A549 treated with dexamethasone at 1 μM for 4 hours (cell line): Measurements from ENCODE around the gene MFAP4. TPM values are rescaled to one million over a fixed set of nuclear protein-coding genes. Genes with fewer than 3 reads are reported as not detected.

Experiments used
- total RNA-seq: library from RNA; stranded (reverse); fragments of 200-300 nt; extraction: Qiagen RNA extraction; gene quantifications from 5 replicates; pipeline ENCODE4 v1.2.3, GENCODE V29; 2022

Gene MFAP4
- total RNA-seq: 0.12 to 0.14 TPM (median 0.14 TPM) in 3 of 5 replicates, not detected in the others

DNA sequence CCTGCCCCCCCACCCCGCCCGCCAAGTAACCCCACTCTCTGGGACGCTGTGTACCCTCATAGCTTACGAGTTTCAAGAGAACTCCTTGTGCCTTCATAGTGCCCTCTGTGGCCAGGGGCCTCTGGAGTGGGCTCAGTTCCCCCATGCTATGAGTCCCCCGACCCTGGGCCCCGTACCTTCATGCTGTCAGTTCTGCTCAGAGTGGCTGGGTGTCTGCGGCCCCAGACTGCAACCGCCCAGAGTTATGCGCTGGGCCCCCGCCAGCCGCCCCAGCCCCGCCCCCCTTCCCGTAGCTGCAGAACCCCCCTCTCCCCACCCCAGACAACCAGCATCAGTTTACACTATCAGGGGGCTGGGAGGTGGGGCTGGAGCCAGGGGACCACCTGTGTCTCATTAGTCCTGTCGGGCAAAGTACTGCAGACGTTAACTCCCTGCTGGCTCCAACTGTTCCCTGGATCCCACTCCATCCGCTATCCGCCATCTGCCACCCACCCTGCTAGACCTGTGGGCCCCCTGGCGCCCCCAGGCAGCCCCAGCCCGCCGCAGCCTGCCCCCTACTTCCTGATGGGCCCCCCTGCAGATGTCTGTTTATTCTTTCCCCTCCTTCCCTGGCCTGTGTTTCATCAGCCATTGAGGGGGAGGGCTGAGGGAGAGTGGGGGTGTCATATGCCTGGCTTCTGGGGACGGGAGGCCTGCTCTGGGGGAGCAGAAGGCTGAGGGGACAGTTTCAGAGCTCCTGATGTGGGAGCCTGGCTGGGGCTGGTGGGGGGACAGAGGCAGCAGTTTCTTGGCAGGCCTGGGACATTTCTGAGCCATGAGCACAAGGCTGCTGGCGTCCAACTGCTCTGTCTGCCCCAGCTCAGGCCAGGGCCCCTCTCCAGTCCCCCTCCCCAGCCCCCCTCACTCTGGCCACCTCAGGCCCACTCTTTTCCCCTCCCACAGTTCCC lies at the start of gene MFAP4:
Gene MFAP4 (minus strand): TSS at position 217 of the 947 bp plus-strand sequence. CDS start 35 bp downstream, at position 182.

GRCh38 chr17:19410875-19411620 lies 24.1 kb upstream of the MFAP4 start, which contains the start of gene RNF112:
RNF112 (plus strand) TSS chr17:19411232; CDS start chr17:19411409, 177 bp downstream.

DNA sequence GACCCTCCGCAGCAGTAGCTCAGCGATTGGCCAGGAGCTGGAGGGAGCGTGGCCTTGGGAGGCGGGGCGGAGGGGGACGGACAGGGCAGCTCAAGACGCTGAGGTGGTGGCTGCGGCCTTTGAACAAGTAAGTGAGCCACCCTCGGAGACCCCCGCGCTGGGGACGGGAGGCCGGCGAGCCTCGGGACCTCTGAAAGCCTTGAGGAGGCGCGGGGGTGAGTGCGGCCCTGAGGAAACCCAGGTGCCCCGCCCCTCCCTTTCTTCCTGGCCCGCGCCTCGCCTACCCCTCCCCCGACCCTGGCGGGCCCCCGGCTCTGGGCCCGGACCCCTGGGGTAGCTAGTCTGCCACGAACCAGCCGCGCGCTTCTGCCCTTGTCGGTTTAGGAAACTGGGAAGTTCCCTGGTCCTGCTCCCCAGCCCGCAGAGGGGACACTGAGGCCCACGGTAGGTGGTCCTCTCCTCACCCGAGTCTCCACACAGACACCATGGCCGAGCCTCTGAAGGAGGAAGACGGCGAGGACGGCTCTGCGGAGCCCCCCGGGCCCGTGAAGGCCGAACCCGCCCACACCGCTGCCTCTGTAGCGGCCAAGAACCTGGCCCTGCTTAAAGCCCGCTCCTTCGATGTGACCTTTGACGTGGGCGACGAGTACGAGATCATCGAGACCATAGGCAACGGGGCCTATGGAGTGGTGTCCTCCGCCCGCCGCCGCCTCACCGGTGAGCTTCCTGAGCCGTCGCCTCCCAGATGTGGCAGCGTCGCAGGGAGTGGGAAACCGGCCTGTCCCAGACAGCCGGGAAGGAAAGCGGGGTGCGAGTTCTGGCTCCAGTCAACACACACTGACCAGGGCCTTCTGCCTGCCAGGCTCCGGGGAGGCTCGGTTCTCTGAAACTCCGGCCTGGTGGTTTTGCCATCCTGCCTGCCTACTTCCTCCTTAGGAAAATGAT lies 8.3 kb downstream of the MFAP4 start, which contains the start of gene MAPK7:
Gene MAPK7 (plus strand): TSS at position 83 of the 945 bp plus-strand sequence. CDS start 403 bp downstream, at position 486.

GRCh38 chr17:19362277-19363113 lies 24.5 kb downstream of the MFAP4 start, which contains the start of gene B9D1:
B9D1 (minus strand) TSS chr17:19362723; CDS start chr17:19362569, 154 bp downstream.

Other genes with a start within 250 kb of the MFAP4 start
- gene EPN2, start 149.8 kb downstream of the MFAP4 start, total RNA-seq: 45.8 to 77.8 TPM (median 66.7 TPM) in 5 replicates
- 38.1 to 44.3 TPM (median 41.2 TPM) in 5 replicates for gene B9D1, start 24.5 kb downstream of the MFAP4 start, total RNA-seq
- gene MAPK7, start 8.7 kb downstream of the MFAP4 start, total RNA-seq: 24.5 to 27.9 TPM (median 25.9 TPM) in 5 replicates
- 0.31 to 1.0 TPM (median 0.44 TPM) in 5 replicates for gene RNF112, start 24.0 kb upstream of the MFAP4 start, total RNA-seq
- gene SLC47A1, start 146.7 kb upstream of the MFAP4 start, total RNA-seq: 20.1 to 23.7 TPM (median 22.6 TPM) in 5 replicates